Measurements from ENCODE around the gene FBXO42.

FBXO42 gene

GRCh38 chr1:16298653-16299052, 53.6 kb downstream of the FBXO42 start:
- no peak overlapping the region for H3K4me3 ChIP-seq (ENCODE audit: low read depth, low read length)
- no peak for TF ChIP-seq CTCF (IDR thresholded peaks at IDR 0.05; ENCODE audit: low read depth, low read length, missing control alignments)
- DNase-seq (ENCODE audit: low read depth) = no peak

- no peak overlapping the region for H3K4me3 ChIP-seq (ENCODE audit: low read depth, low read length)
- TF ChIP-seq CTCF (IDR thresholded peaks at IDR 0.05; ENCODE audit: low read depth, low read length, missing control alignments) = no peak
- no peak for DNase-seq (ENCODE audit: low read depth)
These were observed 55.6 kb downstream of the FBXO42 start for GRCh38 chr1:16296643-16297042.

GRCh38 chr1:16294219-16295212, 57.8 kb downstream of the FBXO42 start:
- no peak for TF ChIP-seq CTCF (IDR thresholded peaks at IDR 0.05; ENCODE audit: low read depth, low read length, missing control alignments)
- no peak for DNase-seq (ENCODE audit: low read depth)
- no peak overlapping the region for H3K4me3 ChIP-seq (ENCODE audit: low read depth, low read length)

GRCh38 chr1:16293538-16293937, 58.7 kb downstream of the FBXO42 start:
- no peak for DNase-seq (ENCODE audit: low read depth)
- H3K4me3 ChIP-seq (ENCODE audit: low read depth, low read length) = no peak overlapping the region
- no peak for TF ChIP-seq CTCF (IDR thresholded peaks at IDR 0.05; ENCODE audit: low read depth, low read length, missing control alignments)

- no peak overlapping the region for H3K4me3 ChIP-seq (ENCODE audit: low read depth, low read length)
- no peak for TF ChIP-seq CTCF (IDR thresholded peaks at IDR 0.05; ENCODE audit: low read depth, low read length, missing control alignments)
- no peak for DNase-seq (ENCODE audit: low read depth)
These were observed 59.5 kb downstream of the FBXO42 start for GRCh38 chr1:16292739-16293138.

- H3K4me3 ChIP-seq (ENCODE audit: low read depth, low read length) = no peak overlapping the region
- no peak for DNase-seq (ENCODE audit: low read depth)
- no peak for TF ChIP-seq CTCF (IDR thresholded peaks at IDR 0.05; ENCODE audit: low read depth, low read length, missing control alignments)
These were observed 62.3 kb downstream of the FBXO42 start for GRCh38 chr1:16289959-16290358.

GRCh38 chr1:16286122-16286521, 66.2 kb downstream of the FBXO42 start:
- no peak for DNase-seq (ENCODE audit: low read depth)
- no peak overlapping the region for H3K4me3 ChIP-seq (ENCODE audit: low read depth, low read length)
- no peak for TF ChIP-seq CTCF (IDR thresholded peaks at IDR 0.05; ENCODE audit: low read depth, low read length, missing control alignments)

Measured in GM12864 (cell line).